SK-MEL-5 (cell line): ENCODE results near the gene OR5H2. TPM values are rescaled to one million over a fixed set of nuclear protein-coding genes. Genes with fewer than 3 reads are reported as not detected.
"Not testable (repeated sequence)": the region's sequence is repeated elsewhere in the genome, so short reads cannot be mapped to it uniquely, and the experiment has no call there.

Experiments used
- DNase-seq: peaks from one replicate; pipeline ENCODE4 v3.0.0-alpha.2; 2016; ENCODE audit warnings: low read depth, low spot score
- in situ Hi-C: cut with HindIII; loops from 2 replicates; pipeline ENCODE4 v1.10.0; 2016; ENCODE audit warnings: low sequenced_read_pairs, high pct_unique_total_duplicates, low pct_unique_long_range_greater_than_20kb
- polyA plus RNA-seq, 2 experiments: library from polyadenylated mRNA; depleted of rRNA; stranded (reverse); fragments of >200 nt; gene quantifications; 2 replicates each; pipeline ENCODE4 v1.2.3, GENCODE V29; 2015
- total RNA-seq: library from RNA; depleted of rRNA; stranded (reverse); fragments of >200 nt; shearing (Covaris generic); gene quantifications from 2 replicates; pipeline ENCODE4 v1.2.3, GENCODE V29; 2014; rRNA removed

OR5H2 gene
- total RNA-seq: not detected in 2 replicates
- polyA plus RNA-seq (2015; cell fraction: cytosol; rRNA removed): not detected in 2 replicates
- polyA plus RNA-seq (2015; cell fraction: nucleus; rRNA removed): not detected in 2 replicates

GRCh38 chr3:98282205-98282604 lies at the start of gene OR5H2:
TSS of gene OR5H2 (plus strand) at chr3:98282505. CDS start at chr3:98282903, 398 bp downstream.
- in situ Hi-C loops: no loop called here
- no peak for DNase-seq

- in situ Hi-C loops: no loop called here
- DNase-seq: no peak
Observed at GRCh38 chr3:98233468-98233867, 48.8 kb upstream of the OR5H2 start.

GRCh38 chr3:98240131-98240530 lies 42.2 kb upstream of the OR5H2 start:
- in situ Hi-C loops: no loop called here
- no peak for DNase-seq

- DNase-seq: no peak
- in situ Hi-C loops: no loop called here
Observed at GRCh38 chr3:98242155-98242554, 40.1 kb upstream of the OR5H2 start.

- in situ Hi-C loops: no loop called here
- no peak for DNase-seq
Observed at GRCh38 chr3:98243843-98244242, 38.5 kb upstream of the OR5H2 start.

- in situ Hi-C loops: no loop called here
- no peak for DNase-seq
Observed at GRCh38 chr3:98246142-98246541, 36.2 kb upstream of the OR5H2 start.

- in situ Hi-C loops, DNase-seq: not testable (repeated sequence)
Observed at GRCh38 chr3:98256026-98256425, 26.3 kb upstream of the OR5H2 start.

GRCh38 chr3:98259707-98260106 lies 22.6 kb upstream of the OR5H2 start:
- in situ Hi-C loops: no loop called here
- peak; percentile 35 for DNase-seq

GRCh38 chr3:98262046-98262445 lies 20.3 kb upstream of the OR5H2 start:
- in situ Hi-C loops: no loop called here
- no peak for DNase-seq

- in situ Hi-C loops: no loop called here
- DNase-seq: no peak
Observed at GRCh38 chr3:98263944-98264343, 18.4 kb upstream of the OR5H2 start, which contains the start of gene OR5H6. TSS of gene OR5H6 (plus strand) at chr3:98264244. CDS start at chr3:98264333, 89 bp downstream.

- DNase-seq: no peak
- in situ Hi-C loops: no loop called here
Observed at GRCh38 chr3:98269846-98270245, 12.5 kb upstream of the OR5H2 start.

GRCh38 chr3:98272126-98272525 lies 10.2 kb upstream of the OR5H2 start:
- DNase-seq: no peak
- in situ Hi-C loops: no loop called here

GRCh38 chr3:98274914-98275313 lies 7.4 kb upstream of the OR5H2 start:
- no peak for DNase-seq
- in situ Hi-C loops: no loop called here

- in situ Hi-C loops: no loop called here
Observed at GRCh38 chr3:98290916-98291315, 8.6 kb downstream of the OR5H2 start.

GRCh38 chr3:98291332-98291957 lies 9.1 kb downstream of the OR5H2 start:
- in situ Hi-C loops: no loop called here
- DNase-seq: no peak

More at GRCh38 chr3:98290916-98291315, 8.6 kb downstream of the OR5H2 start:
- DNase-seq: no peak

GRCh38 chr3:98322101-98322500 lies 39.8 kb downstream of the OR5H2 start:
- in situ Hi-C loops: no loop called here
- no peak for DNase-seq

GRCh38 chr3:98322686-98323085 lies 40.4 kb downstream of the OR5H2 start:
- in situ Hi-C loops: no loop called here
- no peak for DNase-seq

- no peak for DNase-seq
- in situ Hi-C loops: no loop called here
Observed at GRCh38 chr3:98323425-98323824, 41.1 kb downstream of the OR5H2 start.

GRCh38 chr3:98325055-98325454 lies 42.8 kb downstream of the OR5H2 start:
- DNase-seq: no peak
- in situ Hi-C loops: no loop called here
